ENCODE data around the gene SNAI1.
"Not testable (repeated sequence)": the region's sequence is repeated elsewhere in the genome, so short reads cannot be mapped to it uniquely, and the experiment has no call there.

The SNAI1 gene

DNA sequence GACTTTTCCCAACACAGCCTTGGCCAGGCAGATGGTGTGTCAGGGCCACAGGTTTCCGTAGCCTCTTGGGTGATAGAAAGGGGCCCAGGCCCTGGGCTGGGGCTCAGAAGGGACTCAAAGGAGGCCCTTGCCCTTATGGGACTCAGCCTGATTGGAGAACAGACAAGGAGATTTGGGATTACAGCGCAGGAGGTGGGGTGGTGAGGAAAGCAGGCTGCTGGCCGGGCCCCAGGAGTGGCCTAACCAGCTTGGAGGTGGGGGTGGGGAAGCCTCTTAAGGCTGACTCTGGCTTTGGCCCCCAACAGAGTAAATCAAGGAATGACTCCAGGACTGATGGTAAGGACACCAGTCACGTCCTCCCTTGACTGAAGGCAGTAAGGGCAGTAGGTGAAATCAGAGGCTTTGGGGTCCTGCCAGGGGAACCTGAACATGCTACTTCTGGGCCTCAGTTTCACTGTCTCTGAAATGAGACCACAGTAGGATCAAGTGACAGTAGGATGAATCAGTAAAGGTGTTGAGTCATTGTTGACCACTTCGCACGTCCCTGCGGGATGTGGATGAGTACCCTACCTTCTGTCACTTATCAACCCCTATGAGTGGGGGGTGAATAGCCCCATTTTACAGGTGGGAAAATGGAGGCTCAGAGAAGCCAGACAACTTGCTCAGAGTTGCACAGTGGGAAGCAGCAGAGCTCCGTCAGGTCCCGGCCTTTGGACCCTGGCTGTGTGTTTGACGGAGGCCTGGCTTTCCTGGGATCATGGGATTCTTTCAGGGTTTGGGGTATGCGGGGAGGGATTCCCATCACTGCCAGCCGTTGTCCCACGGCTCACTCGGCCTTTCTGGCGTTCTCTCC, 4.5 kb downstream of the SNAI1 start:
- no peak for DNase-seq

DNA sequence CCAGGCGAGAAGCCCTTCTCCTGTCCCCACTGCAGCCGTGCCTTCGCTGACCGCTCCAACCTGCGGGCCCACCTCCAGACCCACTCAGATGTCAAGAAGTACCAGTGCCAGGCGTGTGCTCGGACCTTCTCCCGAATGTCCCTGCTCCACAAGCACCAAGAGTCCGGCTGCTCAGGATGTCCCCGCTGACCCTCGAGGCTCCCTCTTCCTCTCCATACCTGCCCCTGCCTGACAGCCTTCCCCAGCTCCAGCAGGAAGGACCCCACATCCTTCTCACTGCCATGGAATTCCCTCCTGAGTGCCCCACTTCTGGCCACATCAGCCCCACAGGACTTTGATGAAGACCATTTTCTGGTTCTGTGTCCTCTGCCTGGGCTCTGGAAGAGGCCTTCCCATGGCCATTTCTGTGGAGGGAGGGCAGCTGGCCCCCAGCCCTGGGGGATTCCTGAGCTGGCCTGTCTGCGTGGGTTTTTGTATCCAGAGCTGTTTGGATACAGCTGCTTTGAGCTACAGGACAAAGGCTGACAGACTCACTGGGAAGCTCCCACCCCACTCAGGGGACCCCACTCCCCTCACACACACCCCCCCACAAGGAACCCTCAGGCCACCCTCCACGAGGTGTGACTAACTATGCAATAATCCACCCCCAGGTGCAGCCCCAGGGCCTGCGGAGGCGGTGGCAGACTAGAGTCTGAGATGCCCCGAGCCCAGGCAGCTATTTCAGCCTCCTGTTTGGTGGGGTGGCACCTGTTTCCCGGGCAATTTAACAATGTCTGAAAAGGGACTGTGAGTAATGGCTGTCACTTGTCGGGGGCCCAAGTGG, 5.3 kb downstream of the SNAI1 start:
- DNase-seq = no peak

DNA sequence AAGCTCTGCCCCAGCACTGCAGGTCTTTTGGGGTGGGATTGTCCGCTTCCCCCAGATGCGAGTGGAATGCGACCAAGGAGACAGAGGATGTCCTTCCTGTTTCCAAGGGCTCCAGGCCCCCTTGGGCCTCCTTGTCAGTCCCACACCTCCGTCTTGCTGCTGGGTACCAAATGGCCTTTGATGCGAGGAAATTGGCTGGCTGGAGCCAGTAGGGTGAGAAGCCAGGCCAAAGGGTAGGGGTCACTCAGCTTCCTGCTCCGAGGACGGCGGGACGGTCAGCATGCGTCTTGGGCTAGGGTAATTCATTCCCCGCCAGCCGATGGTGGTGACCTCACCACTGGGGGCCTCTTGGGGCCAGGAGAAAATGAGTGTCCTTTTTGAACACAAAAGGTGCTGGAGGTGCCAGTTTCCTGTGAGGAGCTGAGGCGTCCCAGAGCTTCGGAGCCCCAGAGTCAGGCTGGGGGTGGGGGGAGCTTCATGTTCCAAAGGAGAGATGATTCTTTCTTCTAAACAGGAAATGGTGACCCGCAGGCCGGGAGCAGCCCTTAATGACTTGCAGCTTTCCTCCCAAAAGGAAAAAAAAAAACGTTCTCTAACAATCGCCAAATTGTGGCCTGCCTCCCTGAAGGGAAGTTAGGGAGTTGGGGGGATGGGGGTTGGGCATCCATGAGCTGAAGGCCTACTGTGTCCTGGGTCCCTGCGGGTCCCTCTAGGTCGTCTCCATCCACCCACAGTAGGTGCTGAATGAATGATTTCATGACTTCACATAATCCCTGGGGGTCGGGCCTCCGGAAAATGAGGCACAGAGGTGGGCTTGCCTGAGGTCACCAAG, 6.7 kb downstream of the SNAI1 start:
- DNase-seq = no peak

DNA sequence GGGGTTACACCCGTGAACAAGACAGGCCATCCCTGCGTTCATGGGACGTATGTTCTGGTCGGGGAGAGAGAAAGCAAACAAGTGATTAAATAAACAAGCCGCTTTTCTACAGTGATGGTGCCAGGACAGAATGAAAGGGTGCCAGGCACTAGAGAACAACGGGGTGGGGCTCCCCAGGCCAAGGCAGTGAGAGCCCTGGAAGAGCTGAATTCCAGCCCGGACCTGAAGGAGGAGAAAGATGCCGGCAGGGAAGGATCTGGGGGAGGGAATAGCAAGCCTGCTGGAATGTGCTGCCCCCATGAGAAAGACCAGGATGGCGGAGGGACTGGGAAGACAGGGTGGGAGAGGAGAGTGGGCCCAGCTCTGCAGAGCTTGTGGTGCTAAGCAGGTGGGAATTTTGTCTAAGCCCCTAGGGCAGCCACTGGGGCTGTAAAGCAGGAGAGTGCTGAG, 7.5 kb downstream of the SNAI1 start:
- no peak for DNase-seq

DNA sequence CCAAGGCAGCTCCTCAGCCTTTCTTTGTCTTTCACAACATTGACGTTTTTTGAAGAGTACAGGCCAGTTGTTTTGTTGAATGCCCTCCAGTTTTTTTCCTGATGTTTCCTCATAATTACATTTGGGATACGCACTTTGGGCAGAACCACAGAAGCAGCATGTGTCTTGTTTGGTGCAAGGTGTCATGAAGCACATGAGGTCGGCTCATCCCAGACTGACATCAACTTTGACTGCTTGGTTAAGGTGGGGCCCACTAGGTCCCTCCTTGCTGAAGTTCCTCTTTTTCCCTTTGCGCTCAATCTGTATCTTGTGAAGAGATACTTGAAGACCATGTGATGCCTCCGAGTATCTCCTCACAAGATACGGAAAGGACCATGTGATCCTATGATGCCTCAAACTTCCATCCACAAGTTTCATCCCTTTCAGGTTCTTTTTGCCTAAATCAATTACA, 10.5 kb downstream of the SNAI1 start:
- DNase-seq = no peak

DNA sequence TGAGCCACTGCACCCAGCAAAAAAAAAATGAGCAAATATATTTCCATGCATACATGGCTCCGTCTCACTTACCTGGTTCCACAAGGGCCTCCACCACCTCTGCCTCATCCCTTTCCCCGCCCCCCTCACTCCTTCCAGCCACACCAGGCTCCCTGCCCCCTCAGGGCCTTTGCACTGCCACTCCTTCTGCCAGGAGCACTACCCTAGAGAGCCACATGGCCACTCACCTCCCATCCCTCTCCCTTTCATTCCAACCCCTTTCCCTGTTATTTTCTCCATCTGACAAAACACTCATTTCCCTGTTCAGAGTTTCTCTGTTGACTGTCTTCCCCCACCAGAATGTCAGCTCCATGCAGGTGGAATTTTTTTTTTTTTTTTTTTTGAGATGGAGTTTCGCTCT, 12.8 kb downstream of the SNAI1 start:
- no peak for DNase-seq

DNA sequence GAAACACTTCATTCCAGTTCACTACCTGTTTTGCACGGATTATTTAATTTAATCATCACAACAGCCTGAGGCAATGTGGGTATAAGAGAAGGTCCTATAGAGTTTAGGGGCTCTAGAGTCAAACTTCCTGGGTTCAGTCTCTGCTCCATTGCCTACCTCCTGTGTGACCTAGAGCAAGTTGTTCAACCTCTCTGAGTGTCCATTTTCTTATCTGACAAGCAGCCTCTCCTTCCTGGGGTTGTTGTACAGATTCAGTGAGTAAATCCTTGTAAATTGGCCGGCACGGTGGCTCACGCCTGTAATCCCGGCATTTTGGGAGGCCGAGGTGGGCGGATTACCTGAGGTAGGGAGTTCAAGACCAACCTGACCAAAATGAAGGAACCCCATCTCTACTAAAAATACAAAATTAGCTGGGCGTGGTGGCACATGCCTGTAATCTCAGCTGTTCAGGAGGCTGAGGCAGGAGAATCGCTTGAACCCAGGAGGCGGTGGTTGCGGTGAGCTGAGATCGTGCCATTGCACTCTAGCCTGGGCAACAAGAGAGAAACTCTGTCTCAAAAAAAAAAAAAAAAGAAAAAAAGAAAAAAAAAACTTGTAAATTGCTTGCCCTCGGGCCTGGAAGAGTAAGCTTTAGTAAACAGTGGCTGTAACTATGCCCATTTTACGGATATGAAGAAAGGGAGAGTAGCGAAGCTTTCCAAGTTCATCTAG, 15.9 kb downstream of the SNAI1 start:
- DNase-seq = not testable (repeated sequence)

DNA sequence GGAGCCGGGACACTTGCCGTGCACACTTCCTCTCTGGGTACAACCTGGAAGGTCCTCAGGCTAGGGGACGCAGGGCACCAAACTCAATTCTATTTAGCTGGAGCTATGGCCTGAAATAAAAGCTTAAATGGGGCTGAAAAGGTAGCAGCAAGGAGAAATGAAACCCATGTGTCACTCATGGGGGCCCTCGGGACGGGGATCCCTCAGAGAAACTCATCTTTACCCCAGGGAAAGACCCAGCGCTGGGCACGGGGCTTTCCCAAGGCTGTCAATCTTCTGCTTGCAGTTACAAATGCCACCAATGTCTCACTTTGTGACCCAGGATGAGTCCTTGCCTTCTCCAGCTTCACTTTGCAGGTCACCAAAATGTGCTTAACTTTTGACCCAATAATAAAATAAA, 16.5 kb downstream of the SNAI1 start:
- DNase-seq = no peak

DNA sequence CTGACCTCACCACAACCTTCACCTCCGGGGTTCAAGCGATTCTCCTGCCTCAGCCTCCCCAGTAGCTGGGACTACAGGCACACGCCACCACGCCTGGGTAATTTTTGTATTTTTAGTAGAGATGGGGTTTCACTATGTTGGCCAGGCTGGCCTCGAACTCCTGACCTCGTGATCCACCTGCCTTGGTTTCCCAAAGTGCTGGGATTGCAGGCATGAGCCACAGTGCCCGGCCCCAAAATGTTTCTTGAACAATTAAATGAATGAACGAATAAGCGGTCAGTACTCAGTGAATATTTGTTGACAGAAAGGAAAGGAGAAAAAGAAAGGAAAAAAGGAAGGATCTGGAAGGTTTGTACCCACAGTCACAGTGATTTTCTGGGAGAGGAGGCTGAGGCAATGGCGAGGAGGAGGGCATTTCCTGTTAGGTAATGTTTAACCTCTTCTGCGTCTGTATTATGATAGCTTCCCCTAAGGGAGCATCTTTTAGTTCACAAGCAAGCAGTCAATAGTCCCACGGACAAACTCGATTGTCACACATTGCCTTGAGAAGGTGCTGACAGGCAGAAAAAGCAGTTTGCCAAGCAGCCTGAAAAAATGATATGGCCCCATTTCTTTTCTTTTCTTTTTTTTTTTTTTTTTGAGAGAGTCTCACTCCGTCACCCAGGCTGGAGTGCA, 17.9 kb downstream of the SNAI1 start:
- DNase-seq = not testable (repeated sequence)

DNA sequence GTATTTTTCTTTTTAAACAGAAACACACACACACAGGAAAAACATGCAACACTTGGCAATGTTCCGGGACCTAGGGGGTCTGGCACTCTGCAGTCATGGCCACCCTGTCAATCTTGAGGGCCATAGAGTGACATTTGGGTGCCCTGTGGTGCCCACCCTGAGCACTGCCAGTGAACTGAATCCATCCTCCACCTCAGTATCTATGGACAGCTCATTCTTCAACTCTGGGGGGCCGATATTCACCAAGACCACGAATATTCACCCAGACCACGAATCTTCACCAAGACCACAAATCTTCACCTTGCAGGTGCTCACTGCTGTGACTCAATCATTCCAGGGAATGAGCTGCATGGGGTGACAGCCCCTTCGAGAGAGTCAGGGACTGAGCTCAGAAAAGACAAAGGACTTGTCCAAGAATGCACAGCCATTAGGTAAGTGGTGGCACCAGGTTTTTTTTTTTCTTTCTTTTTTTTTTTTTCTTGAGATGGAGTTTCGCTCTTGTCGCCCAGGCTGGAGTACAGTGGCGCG, 19.1 kb downstream of the SNAI1 start:
- no peak for DNase-seq

DNA sequence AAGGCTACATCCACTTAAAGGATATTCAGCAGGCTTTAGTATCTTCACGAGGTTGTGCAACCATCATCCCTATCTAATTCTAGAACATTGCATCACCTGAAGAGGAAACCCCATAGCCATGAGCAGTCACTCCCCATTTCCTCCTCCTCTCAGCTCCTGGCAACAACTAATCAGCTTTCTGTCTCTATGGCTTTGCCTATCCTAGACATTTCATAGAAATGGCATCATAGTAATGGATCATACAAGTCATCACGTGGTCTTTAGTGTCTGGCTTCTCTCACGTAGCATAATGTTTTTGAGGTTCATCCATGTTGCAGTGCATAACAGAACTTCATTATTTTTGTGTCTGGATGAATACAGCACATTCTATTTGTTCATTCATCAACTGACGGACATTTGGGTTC, 20.5 kb downstream of the SNAI1 start:
- DNase-seq = no peak

DNA sequence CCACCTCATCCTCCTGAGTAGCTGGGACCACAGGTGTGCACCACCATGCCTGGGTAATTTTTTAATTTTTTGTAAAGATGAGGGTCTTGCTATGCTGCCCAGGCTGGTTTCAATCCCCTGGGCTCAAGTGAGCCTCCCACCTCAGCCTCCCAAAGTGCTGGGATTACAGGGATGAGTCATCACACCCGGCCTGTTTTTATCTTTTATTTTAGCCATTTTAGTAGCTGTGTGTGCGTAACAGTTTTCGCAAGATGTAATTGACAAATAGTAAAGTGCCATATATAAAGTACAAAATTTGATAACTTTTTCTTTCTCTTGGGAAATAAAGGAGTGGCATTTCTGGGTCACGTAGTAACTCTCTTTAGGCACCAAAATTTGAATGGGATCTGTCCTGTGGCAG, 21.4 kb downstream of the SNAI1 start:
- no peak for DNase-seq

DNA sequence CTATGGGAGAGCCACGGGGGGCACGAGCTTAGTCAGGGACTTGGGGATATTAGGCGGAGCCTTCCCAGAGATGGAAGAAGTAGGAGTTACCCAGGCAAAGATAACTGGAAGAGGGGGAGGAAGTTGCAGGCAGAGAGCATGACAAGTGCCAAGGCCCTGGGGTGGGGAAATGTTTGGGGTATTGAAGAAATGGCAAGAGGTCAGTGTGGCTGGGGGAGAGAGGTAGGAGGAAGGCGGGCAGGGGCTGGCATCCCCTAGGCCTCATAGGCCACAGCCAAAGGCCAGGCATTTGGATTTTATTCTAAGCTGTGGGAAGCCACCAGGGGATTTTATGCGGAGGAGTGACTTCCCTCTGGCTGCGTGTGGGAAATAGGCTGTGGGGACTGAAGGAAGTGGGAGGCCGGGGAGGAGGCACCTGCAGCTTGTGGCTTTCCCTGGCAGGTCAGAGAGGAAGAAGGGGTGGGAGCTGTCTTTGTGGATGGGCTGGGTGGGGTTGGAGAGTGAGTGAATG, 22.7 kb downstream of the SNAI1 start:
- DNase-seq = no peak

DNA sequence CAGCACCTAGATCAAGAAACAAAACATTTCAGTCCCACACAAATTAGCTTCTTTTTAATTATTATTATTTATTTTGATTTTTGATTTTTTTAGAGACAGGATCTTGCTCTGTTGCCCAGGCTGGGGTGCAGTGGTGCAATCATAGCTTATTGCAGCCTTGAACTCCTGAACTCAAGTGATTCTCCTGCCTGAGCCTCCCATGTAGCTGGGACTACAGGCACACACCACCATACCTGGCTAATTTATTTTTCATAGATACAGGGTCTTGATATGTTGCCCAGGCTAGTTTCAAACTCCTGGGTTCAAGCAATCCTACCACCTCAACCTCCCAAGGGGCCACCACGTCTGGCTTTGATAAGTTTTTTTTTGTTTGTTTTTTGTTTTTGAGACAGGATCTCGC, 24.6 kb downstream of the SNAI1 start:
- no peak for DNase-seq

DNA sequence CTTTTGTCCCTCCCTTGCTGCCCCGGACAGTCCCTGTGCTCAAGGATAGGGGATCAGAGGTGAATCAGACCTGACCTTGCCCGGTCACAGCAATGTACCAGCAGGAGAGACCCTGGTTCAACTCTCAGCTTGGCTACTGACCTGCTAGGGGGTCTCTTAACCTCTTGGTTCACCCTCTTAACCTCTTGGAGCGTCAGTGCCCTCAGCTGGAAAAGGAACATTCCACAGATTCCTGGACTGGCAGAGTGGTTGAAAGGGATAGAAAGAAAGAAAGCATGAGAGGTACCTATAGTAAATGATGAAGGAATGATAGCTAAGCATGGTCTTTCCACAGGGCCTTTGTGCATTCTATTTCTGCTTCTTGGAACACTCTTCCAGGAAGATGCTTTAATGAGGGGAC, 25.2 kb downstream of the SNAI1 start:
- no peak for DNase-seq

DNA sequence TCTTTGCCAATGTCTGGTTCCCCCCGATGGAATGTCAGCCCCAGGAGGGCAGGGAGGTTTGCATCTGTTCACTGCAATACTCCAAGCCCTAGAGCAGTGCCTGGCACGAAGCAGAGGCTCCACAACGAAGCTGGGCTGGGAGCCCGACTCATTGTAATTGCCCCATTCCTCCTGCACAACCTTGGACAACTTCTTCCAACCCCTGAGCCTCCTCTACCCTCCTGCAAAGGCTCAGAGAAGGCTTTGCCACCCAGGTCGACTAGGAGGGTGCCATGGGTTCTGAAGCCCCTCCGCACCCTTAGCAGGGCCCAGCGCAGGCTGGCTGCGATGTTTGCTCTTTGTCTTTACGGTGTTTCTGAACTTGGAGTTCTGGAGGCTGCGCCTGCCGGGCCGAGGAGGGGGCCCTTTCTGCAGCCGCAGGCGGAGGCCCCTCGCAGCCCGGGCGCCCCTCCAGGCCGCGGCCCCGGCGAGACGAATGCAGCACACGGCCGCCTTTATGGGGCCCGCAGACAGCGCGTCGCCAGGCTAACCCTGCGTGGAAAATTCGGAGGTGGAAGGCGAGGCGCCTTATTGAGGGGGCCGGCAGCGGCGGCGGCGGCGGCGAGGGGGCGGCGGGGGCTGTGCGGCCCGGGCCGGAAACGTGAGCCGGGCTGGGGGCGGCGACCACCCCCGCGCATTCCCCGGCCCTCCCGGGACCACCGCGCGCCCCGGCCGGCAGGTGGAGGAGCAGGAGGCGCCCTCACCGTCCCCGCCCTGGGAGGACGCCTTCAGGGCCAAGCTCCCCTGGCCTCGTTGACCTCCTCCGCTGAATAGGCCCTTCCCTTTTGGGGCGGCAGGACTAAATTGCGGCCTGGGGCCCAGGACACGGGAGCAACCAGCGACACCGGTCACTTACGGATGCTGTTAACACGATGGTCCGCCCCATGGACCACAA, 27.0 kb downstream of the SNAI1 start:
- no peak for DNase-seq

DNA sequence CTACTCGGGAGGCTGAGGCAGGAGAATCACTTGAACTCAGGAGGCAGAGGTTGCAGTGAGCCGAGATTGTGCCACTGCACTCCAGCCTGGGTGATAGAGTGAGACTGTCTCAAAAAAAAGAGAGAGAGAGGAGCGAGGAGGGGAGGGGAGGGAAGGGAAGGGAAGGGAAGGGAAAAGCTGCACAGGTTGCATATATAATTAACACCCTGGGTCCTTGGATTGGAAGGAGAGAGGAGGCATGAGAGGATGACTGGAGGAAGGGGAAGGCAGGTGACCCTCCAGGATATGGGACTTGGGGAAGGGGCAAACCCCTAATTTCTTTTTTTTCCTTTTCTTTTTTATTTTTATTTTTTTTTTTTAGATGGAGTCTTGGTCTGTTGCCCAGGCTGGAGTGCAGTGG, 28.8 kb downstream of the SNAI1 start:
- DNase-seq = not testable (repeated sequence)

DNA sequence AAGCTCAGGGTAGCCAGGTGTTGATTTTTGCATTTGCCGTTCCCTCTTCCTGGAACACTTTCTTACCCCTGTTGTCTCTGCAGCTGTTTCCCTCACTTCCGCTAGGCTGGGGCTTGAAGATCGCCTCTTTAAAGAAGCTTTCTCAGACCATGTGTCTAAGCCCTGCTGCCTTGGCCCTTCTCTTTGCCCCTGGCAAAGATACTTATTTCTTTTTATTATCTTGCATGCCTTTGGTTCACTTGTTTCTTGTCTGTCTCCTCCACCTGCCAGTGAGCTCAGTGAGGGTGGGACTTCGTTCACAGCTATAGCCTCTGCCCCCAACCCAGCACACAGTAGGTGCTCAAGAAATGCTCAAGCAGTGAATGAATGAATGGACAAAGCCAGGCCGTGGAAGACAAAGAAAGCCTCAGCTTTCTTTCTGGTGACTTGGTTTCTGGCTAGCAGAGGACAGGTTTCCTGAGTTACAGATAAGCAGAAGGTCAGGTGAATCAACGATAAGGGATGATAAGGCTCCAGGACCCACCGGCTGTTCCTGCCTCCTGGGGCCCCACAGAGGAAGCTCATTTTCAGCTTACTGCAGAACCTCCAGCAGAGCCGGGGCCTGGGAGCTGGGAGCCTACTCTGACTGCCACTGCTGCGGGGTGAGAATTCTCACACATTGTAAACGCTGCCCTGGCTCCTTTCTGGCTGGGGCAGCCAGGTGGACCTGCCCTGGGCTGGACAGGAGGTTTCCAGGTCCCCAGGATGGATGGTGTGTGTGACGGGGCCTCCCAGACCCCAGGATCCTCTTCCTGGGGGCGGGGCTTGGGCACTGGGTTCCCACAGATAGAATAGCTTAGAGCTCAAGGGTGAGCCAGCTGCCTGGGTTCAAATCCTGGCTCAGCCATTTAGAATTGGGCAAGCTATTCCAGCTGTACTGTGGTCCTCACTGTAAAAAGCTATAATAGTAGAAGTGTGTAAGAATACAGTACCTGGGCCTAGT, 29.8 kb downstream of the SNAI1 start:
- DNase-seq = no peak

DNA sequence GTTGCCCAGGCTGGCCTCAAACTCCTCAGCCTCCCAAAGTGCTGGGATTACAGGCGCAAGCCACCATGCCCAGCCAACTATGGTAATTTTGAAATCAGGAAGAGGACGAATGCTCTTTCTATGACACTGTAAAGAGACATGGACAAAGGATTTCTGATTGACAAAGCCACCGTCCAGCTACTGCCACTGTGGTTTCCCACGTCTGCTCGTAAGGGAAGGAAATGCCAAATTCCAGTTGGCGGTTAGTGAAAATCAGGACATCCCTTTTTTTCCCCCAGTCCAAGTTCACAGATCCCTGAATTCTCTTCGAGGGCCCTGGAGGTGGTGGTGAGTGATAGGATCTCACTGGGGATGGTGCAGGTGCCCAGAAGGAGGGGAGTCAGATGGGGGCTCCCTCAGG, 31.2 kb downstream of the SNAI1 start:
- no peak for DNase-seq
